Measurements from ENCODE around the gene PRAMEF1. TPM values are rescaled to one million over a fixed set of nuclear protein-coding genes. Genes with fewer than 3 reads are reported as not detected.
"Not testable (repeated sequence)": the region's sequence is repeated elsewhere in the genome, so short reads cannot be mapped to it uniquely, and the experiment has no call there.

PRAMEF1 gene
- total and polyA plus RNA-seq, 9 donors = not detected

GRCh38 chr1:12810691-12811408, 19.7 kb downstream of the PRAMEF1 start:
- Histone ChIP-seq H3K4me3 (ENCODE audit: low read length) (no peak overlapping the region), H3K4me1 (ENCODE audit: control insufficient read depth, insufficient read depth, low read length) (no peaks in the 10 kb centered on the region), H3K36me3 (ENCODE audit: control insufficient read depth, insufficient read depth, low read length) (no peaks in the 10 kb centered on the region), H3K9me3 (replicated peaks; ENCODE audit: control insufficient read depth, low read depth, low read length) (no peaks in the 10 kb centered on the region), H3K27me3 (ENCODE audit: control insufficient read depth, insufficient read depth, low read length) (peaks cover 2% of the 10 kb centered on the region), H3K27ac (ENCODE audit: low read length) (no peak overlapping the region)
- WGBS (ENCODE audit: insufficient coverage) = 82% methylated on average over 4 of the region's 5 CpGs
- no peak for DNase-seq

GRCh38 chr1:12811409-12811784, 20.2 kb downstream of the PRAMEF1 start:
- no peaks in the 10 kb centered on the region for H3K9me3 ChIP-seq (replicated peaks; ENCODE audit: control insufficient read depth, low read depth, low read length)
- H3K4me1 ChIP-seq (ENCODE audit: control insufficient read depth, insufficient read depth, low read length) = no peaks in the 10 kb centered on the region
- H3K27ac ChIP-seq (ENCODE audit: low read length) = no peak overlapping the region
- no peaks in the 10 kb centered on the region for H3K36me3 ChIP-seq (ENCODE audit: control insufficient read depth, insufficient read depth, low read length)
- 100% methylated on average over 1 of the region's 2 CpGs for WGBS (ENCODE audit: insufficient coverage)
- no peak for DNase-seq
- H3K4me3 ChIP-seq (ENCODE audit: low read length) = no peak overlapping the region
- peaks cover 2% of the 10 kb centered on the region for H3K27me3 ChIP-seq (ENCODE audit: control insufficient read depth, insufficient read depth, low read length)

- not testable (repeated sequence) for DNase-seq; H3K4me3 ChIP-seq (ENCODE audit: low read length); H3K9me3 ChIP-seq (replicated peaks; ENCODE audit: control insufficient read depth, low read depth, low read length); H3K27me3 ChIP-seq (ENCODE audit: control insufficient read depth, insufficient read depth, low read length); H3K27ac ChIP-seq (ENCODE audit: low read length); H3K4me1 ChIP-seq (ENCODE audit: control insufficient read depth, insufficient read depth, low read length); H3K36me3 ChIP-seq (ENCODE audit: control insufficient read depth, insufficient read depth, low read length)
- WGBS (ENCODE audit: insufficient coverage) = 72% methylated on average over 5 of the region's 6 CpGs
Measured at GRCh38 chr1:12819061-12819460, 27.9 kb downstream of the PRAMEF1 start.

GRCh38 chr1:12831310-12831709, 40.1 kb downstream of the PRAMEF1 start, which contains the start of gene PRAMEF11:
PRAMEF11 (minus strand) TSS chr1:12831410; CDS start chr1:12828789, 2,621 bp downstream.
- not testable (repeated sequence) for H3K9me3 ChIP-seq (replicated peaks; ENCODE audit: control insufficient read depth, low read depth, low read length); H3K4me1 ChIP-seq (ENCODE audit: control insufficient read depth, insufficient read depth, low read length); DNase-seq; H3K27me3 ChIP-seq (ENCODE audit: control insufficient read depth, insufficient read depth, low read length); H3K36me3 ChIP-seq (ENCODE audit: control insufficient read depth, insufficient read depth, low read length); H3K4me3 ChIP-seq (ENCODE audit: low read length); H3K27ac ChIP-seq (ENCODE audit: low read length)
- WGBS (ENCODE audit: insufficient coverage) = no CpG with 5 or more reads among the region's 3 CpGs

- WGBS (ENCODE audit: insufficient coverage) = 40% methylated on average over 1 of the region's 2 CpGs
- not testable (repeated sequence) for H3K27me3 ChIP-seq (ENCODE audit: control insufficient read depth, insufficient read depth, low read length); H3K9me3 ChIP-seq (replicated peaks; ENCODE audit: control insufficient read depth, low read depth, low read length); H3K4me1 ChIP-seq (ENCODE audit: control insufficient read depth, insufficient read depth, low read length); H3K27ac ChIP-seq (ENCODE audit: low read length); H3K4me3 ChIP-seq (ENCODE audit: low read length); DNase-seq; H3K36me3 ChIP-seq (ENCODE audit: control insufficient read depth, insufficient read depth, low read length)
Measured at GRCh38 chr1:12833251-12833650, 42.1 kb downstream of the PRAMEF1 start.

Other genes with a start within 250 kb of the PRAMEF1 start
- gene DHRS3, start 173.2 kb upstream of the PRAMEF1 start, total RNA-seq = 29.0 TPM
- gene DHRS3, start 173.2 kb upstream of the PRAMEF1 start, polyA plus RNA-seq (ENCODE audit: insufficient read depth in 1 of 8, insufficient read length in 8 of 8, low replicate concordance in 1 of 8) = 10 to 100 TPM; 11.4 to 24.7 (median 20.0) TPM
- gene AADACL4, start 147.3 kb upstream of the PRAMEF1 start, total RNA-seq = 0.04 TPM
- under 1 TPM in 1 of 8 donors, not detected in 7; 0.12 TPM for gene AADACL4, start 147.3 kb upstream of the PRAMEF1 start, polyA plus RNA-seq (ENCODE audit: insufficient read depth in 1 of 8, insufficient read length in 8 of 8, low replicate concordance in 1 of 8)
- gene AADACL3, start 75.3 kb upstream of the PRAMEF1 start, total RNA-seq = not detected
- under 1 TPM in 1 of 8 donors, not detected in 7; 0.14 TPM for gene AADACL3, start 75.3 kb upstream of the PRAMEF1 start, polyA plus RNA-seq (ENCODE audit: insufficient read depth in 1 of 8, insufficient read length in 8 of 8, low replicate concordance in 1 of 8)
- gene CFAP107, start 45.2 kb upstream of the PRAMEF1 start, total RNA-seq = 0.62 TPM
- gene CFAP107, start 45.2 kb upstream of the PRAMEF1 start, polyA plus RNA-seq (ENCODE audit: insufficient read depth in 1 of 8, insufficient read length in 8 of 8, low replicate concordance in 1 of 8) = 1 to 10 TPM in 3 of 8 donors, under 1 TPM in 5; 0.26 to 2.3 (median 0.97) TPM
- not detected for gene PRAMEF12, start 17.7 kb upstream of the PRAMEF1 start, total RNA-seq
- gene PRAMEF12, start 17.7 kb upstream of the PRAMEF1 start, polyA plus RNA-seq (ENCODE audit: insufficient read depth in 1 of 8, insufficient read length in 8 of 8, low replicate concordance in 1 of 8) = not detected
- gene PRAMEF11, start 40.0 kb downstream of the PRAMEF1 start, total RNA-seq = not detected
- not detected for gene PRAMEF11, start 40.0 kb downstream of the PRAMEF1 start, polyA plus RNA-seq (ENCODE audit: insufficient read depth in 1 of 8, insufficient read length in 8 of 8, low replicate concordance in 1 of 8)
- not detected for gene HNRNPCL1, start 57.3 kb downstream of the PRAMEF1 start, total RNA-seq
- under 1 TPM in 3 of 8 donors, not detected in 5; 0.13 to 0.24 (median 0.15) TPM for gene HNRNPCL1, start 57.3 kb downstream of the PRAMEF1 start, polyA plus RNA-seq (ENCODE audit: insufficient read depth in 1 of 8, insufficient read length in 8 of 8, low replicate concordance in 1 of 8)
- not detected for gene PRAMEF2, start 65.7 kb downstream of the PRAMEF1 start, total RNA-seq
- gene PRAMEF2, start 65.7 kb downstream of the PRAMEF1 start, polyA plus RNA-seq (ENCODE audit: insufficient read depth in 1 of 8, insufficient read length in 8 of 8, low replicate concordance in 1 of 8) = not detected
- gene PRAMEF4, start 94.8 kb downstream of the PRAMEF1 start, total RNA-seq = not detected
- not detected for gene PRAMEF4, start 94.8 kb downstream of the PRAMEF1 start, polyA plus RNA-seq (ENCODE audit: insufficient read depth in 1 of 8, insufficient read length in 8 of 8, low replicate concordance in 1 of 8)
- gene PRAMEF10, start 106.9 kb downstream of the PRAMEF1 start, total RNA-seq = not detected
- gene PRAMEF10, start 106.9 kb downstream of the PRAMEF1 start, polyA plus RNA-seq (ENCODE audit: insufficient read depth in 1 of 8, insufficient read length in 8 of 8, low replicate concordance in 1 of 8) = not detected
- gene PRAMEF7, start 125.2 kb downstream of the PRAMEF1 start, total RNA-seq = not detected
- gene PRAMEF7, start 125.2 kb downstream of the PRAMEF1 start, polyA plus RNA-seq (ENCODE audit: insufficient read depth in 1 of 8, insufficient read length in 8 of 8, low replicate concordance in 1 of 8) = not detected
- not detected for gene PRAMEF6, start 156.2 kb downstream of the PRAMEF1 start, total RNA-seq
- gene PRAMEF6, start 156.2 kb downstream of the PRAMEF1 start, polyA plus RNA-seq (ENCODE audit: insufficient read depth in 1 of 8, insufficient read length in 8 of 8, low replicate concordance in 1 of 8) = not detected